Retinal pigment epithelial cell (primary cell): ENCODE results near the gene KCNH6.

Experiments
- DNase-seq: peaks from one replicate; pipeline ENCODE4 v3.0.0-alpha.2; 2010; ENCODE audit warnings: low read depth
- H3K4me3 ChIP-seq: 2 replicates; pipeline ENCODE4 v1.5.1; 2011; ENCODE audit warnings: mild to moderate bottlenecking, low read length, control low read depth, moderate library complexity
- TF ChIP-seq, protein P1 (sequence below): conservative IDR thresholded peaks from 2 replicates; pipeline ENCODE4 v1.5.1; 2011; ENCODE audit warnings: low read depth, low read length, control low read depth, inconsistent platforms

KCNH6 gene

DNA sequence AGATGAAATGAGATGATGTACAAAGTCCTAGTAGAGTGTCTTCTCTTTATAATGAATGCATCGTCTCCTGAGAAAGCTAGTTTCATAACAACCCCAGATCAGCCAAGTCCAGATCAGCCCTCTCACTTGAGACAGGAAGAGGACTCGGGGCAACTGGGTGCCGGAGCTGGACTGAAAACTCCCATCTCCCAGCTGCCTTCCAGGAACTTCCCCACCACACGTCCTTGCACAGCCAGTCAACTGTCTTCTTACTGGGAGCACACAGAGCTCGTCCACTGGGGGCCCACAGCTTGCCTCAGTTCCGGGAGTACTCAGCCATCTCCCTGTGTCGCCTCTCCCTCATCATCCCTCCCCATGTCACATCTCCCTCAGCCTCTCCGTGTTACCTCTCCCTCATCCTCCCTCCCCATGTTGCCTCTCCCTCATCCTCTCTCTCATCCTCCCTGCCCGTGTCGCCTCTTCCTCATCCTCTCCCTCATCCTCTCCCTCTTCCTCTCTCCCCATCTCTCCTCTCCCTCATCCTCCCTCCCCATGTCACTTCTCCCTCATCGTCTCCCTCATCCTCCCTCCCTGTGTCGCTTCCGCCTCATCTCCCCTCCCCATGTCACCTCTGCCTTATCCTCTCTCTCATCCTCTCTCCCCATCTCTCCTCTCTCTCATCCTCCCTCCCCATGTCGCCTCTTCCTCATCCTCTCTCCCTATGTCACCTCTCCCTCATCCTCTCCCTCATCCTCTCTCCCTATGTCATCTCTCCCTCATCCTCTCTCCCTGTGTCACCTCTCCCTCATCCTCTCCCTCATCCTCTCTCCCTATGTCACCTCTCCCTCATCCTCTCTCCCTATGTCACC, 22.4 kb upstream of the KCNH6 start:
- TF ChIP-seq, protein P1, sequence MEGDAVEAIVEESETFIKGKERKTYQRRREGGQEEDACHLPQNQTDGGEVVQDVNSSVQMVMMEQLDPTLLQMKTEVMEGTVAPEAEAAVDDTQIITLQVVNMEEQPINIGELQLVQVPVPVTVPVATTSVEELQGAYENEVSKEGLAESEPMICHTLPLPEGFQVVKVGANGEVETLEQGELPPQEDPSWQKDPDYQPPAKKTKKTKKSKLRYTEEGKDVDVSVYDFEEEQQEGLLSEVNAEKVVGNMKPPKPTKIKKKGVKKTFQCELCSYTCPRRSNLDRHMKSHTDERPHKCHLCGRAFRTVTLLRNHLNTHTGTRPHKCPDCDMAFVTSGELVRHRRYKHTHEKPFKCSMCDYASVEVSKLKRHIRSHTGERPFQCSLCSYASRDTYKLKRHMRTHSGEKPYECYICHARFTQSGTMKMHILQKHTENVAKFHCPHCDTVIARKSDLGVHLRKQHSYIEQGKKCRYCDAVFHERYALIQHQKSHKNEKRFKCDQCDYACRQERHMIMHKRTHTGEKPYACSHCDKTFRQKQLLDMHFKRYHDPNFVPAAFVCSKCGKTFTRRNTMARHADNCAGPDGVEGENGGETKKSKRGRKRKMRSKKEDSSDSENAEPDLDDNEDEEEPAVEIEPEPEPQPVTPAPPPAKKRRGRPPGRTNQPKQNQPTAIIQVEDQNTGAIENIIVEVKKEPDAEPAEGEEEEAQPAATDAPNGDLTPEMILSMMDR: no peak
- no peak for DNase-seq
- H3K4me3 ChIP-seq: no peak overlapping the region

DNA sequence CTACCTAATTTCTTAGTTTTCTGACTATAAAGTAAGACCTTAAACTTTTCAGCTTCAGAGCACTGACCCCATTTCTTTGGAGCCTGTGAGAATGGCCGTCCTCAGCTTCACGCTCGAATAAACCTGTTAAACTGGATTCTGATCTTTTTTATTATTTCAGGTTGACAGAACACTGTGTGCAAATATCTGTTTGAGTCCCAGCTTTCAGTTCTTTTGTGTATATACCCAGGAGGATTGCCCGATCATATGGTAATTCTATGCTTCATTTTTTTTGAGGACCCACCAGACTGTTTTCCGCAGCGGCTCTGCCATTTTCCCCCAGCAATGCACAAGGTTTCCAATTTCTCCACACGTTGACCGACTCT, 19.8 kb upstream of the KCNH6 start:
- TF ChIP-seq, protein P1: no peak

DNA sequence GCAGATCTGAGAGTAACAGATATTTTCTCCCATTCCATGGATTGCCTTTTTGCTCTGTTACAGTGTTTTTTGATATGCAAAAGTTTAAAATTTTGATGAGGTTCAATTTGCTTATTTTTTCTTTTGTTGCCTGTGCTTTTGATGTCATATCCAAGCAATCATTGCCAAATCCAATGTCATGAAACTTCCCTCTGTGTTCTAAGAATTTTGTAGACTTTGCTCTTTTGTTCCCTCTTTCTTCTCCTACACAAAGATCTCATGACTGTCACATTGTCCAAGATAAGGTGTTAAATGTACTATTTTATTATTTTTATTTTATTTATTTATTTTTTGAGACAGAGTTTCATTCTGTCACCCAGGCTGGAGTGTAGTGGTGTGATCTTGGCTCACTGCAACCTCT, 18.9 kb upstream of the KCNH6 start:
- DNase-seq: no peak
- TF ChIP-seq, protein P1: no peak
- no peak overlapping the region for H3K4me3 ChIP-seq

More for the DNA sequence above, 19.8 kb upstream of the KCNH6 start:
- no peak for DNase-seq
- no peak overlapping the region for H3K4me3 ChIP-seq

DNA sequence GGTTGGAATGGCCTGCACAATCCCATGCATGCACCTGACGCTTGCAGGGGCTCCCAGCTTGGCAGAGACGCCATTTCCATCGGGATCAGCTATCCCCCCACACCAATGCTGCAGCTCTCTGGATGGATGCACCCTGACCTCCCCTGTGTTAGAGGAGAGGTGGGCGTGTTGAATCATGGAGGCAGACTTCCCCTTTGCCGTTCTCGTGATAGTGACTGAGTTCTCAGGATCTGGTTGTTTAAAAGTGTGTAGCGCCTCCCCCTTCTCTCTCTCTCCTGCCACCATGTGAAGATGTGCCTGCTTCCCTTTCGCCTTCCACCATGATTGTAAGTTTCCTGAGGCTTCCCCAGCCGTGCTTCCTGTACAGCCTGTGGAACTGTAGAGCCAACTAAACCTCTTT, 17.8 kb upstream of the KCNH6 start:
- no peak overlapping the region for H3K4me3 ChIP-seq
- no peak for DNase-seq
- TF ChIP-seq, protein P1: no peak

DNA sequence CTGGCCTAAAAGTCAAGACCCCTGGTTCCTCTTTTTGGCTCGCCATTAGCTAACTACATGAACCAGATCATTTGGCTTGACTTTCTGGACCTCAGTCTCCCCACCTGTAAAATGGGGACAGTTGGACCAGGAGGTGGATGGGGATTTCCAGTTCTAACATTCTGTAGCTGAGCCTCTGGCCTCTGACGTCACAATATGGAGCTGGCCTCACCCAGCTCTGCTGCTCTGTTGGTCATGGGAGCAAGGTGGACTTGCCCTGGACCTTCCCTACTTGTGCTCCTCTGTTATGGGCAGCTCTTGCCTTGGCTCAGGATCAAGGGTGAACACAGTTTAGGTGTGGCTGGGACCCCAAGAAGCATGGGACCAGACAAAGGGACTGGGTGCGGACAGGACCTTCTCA, 16.5 kb upstream of the KCNH6 start:
- H3K4me3 ChIP-seq: no peak overlapping the region
- DNase-seq: no peak
- TF ChIP-seq, protein P1: no peak

DNA sequence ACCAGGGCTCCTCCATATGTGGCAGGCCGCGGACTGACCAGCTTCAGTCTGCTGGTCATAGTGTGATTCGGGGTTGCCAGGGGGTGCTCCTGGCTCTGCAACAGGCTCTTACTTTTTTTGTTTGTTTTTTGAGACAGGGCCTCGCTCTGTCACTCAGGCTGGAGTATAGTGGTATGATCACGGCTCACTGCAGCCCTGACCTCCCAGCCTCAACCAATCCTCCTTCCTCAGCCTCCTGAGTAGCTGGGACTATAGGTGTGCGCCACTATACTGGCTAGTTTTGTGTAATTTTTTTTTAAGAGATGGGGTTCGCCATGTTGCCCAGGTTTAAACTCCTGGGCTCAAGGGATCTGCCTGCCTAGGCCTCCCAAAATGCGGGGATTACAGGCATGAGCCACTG, 11.8 kb upstream of the KCNH6 start:
- no peak for DNase-seq
- TF ChIP-seq, protein P1: no peak
- no peak overlapping the region for H3K4me3 ChIP-seq

DNA sequence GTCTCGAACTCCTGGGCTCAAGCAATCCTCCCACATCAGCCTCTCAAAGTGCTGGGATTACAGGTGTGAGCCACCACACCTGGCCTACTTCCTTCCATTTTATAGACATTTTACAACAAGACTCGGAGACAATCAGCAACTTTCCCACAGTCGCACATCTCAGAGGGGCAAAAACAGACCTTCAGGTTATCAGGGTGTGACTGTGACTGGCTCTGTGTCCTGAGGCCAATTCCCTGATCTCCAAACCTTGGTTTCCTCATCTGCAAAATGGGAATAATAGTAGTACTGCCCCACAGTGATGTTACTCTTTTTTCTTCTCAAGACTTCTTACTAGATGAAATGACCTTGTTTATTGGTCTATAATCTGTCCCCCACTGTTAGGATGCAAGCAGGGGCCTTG, 10.8 kb upstream of the KCNH6 start:
- TF ChIP-seq, protein P1: no peak
- DNase-seq: no peak
- no peak overlapping the region for H3K4me3 ChIP-seq
